Amniotic epithelial cell (primary cell): ENCODE measurements around the gene ERMAP.
"Not testable (repeated sequence)": the region's sequence is repeated elsewhere in the genome, so short reads cannot be mapped to it uniquely, and the experiment has no call there.

Experiments used
- DNase-seq: peaks from one replicate; pipeline ENCODE4 v3.0.0-alpha.2; 2010; ENCODE audit warnings: low read depth

ERMAP gene

DNA sequence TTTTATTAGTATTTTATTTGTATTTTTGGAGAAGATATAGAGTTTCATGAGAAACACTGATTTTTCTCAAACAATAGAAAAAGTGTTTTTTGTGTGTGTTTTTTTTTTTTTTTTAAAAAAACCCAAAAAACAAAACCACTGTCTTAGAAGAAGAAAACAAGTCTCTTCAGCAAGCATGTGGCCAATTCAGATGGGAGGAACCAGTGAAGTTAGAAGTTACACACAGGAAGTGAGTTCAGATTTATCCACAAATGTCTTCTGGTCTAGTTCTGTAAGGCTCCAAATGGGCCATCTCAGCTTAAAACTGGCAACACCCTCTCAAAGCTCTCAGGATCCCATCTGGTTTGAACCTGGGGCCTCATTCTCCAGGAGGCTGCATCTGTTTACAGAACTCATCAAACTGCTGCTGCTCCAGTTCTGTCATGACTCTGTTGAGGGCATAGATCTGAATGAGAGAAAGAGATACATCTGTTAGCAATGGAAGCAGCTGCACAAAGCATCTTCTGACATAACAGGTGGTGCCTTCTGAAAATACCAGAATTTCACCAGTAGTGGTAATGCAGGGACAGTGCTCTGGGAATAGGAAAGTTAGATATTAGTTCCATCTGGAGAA is 9.8 kb upstream of the ERMAP start:
- DNase-seq, result no peak

- DNase-seq, result not testable (repeated sequence)
Observed at GRCh38 chr1:42814815-42815214, 2.1 kb upstream of the ERMAP start.

DNA sequence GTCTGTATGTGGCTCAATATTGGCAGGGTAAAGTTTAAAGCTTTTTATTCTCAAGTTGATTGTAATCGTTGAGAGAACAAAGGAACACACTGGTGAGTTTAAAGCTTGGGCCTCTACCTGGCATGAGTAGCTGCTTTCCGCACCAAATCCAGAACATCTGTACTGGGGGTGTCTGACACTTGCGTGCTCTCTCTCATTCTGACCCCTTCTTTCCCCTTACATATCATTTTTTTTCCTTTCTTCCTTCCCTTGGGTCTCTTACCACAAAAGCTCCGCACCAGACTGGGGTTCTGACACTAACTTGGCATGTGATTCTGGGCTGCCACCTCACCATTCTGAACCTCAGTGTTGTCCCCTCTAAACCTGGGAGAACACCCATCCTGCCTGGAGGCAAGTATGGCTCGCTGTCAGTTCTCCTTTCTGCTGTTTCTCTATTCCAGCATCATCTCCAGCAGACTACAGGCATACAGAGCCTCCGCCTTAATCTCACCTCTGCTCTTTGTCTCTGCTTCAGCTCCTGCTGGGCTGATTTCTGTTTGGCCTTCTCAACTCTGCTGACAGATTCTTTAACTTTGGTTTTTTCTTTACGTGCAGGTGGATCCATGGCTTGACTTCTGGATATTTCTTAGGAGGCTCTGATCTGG is 859 bp upstream of the ERMAP start:
- peak; percentile 26 for DNase-seq

DNA sequence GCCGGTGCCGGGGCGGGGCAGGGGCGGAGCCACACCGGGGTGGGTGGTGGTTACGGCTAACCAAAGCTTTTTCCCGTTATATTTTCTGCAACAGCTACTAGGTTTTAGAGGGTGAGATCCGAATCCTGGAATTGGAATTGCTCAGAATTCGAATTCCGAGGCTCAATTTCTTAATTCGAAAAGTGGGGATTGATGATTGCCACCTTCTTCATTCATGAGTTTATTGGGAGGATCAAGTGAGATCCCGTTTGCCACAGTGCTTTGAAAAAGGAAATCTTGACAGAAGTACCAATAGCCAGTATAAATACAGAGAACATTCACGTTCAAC is 482 bp downstream of the ERMAP start:
- no peak for DNase-seq

DNA sequence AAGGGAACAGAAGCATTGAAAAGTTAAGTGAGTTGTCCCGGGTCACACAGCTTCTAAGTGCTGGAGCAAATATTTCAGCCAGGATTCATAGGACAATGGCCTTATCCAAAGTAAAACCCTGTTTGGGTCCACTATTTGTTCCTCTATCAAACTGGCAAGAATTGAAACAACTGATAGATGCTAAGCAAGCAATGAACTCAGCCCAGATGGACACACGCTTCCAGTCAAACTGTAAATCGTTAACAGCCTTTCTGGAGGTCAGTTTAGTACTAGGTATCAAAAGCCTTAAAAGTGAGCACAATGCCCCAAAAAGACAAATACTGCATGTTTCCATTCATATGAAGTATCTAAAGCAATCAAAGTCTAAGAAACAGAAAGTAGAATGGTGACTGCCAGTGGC is 1.1 kb downstream of the ERMAP start:
- no peak for DNase-seq

DNA sequence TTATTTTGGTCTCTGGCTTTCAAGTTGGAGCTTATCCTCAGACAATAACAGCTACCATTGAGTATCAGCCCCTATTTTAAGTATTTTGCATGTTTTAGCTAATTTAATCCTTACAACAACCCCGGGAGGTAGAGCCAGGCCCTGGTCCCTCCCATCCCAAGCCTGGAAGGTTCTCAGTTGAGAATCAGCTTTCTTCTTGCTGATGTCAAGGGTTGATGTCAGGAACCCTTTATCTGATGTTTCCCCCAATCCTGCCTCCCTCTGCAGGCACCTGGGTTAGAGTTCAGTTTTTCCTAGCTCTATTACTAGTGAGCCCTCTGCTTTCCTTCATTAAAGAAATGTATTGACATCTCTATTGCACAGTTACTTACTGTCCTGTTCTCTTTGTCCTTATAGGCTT is 3.9 kb downstream of the ERMAP start:
- DNase-seq, result no peak

DNA sequence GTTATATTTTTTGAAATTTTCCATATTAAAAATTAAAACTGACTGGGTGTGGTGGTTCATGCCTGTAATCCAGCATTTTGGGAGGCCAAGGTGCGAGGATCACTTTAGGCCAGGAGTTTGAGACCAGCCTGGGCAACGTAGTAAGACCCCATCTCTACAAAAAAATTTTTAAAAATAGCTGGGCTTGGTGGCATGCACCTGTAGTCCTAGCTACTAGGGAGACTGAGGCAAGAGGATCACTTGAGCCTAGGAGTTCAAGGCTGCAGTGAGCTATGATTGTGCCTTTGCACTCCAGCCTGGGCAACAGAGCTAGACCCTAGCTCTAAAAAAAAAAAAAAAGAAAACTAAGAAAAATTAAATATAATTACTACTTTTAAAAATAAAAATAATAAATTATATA is 4.8 kb downstream of the ERMAP start:
- DNase-seq, result no peak

DNA sequence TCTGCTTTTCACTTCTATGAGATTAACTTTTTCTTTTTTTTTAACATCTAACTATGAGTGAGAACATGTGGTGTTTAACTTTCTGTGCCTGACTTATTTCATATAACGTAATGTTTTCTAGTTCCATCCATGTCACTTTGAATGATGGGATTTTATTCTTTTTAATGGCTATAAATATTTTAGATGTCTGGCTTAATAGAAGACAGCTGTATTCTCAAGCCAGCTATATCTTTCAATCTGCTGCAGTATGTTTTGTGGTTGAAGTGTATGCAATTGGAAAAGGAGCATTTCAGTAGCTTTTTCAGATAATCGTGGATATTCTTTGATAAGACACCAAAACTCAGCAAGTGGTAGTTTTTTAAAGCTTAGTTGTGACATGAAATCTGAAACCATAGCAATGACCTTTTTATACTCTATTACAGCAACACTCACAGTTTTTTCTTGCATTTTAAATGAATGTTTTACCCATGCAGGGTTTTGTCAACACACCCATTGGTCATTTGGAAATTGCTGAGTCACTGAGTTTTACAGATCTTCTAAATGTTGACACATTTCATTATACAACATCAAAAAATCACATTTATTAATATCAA is 6.0 kb downstream of the ERMAP start:
- DNase-seq, result peak; percentile 36

- DNase-seq, result no peak
Observed at GRCh38 chr1:42824481-42825035, 7.6 kb downstream of the ERMAP start.

GRCh38 chr1:42825036-42825851 is 8.3 kb downstream of the ERMAP start:
- no peak for DNase-seq

GRCh38 chr1:42830631-42831030 is 13.7 kb downstream of the ERMAP start:
- DNase-seq, result no peak

DNA sequence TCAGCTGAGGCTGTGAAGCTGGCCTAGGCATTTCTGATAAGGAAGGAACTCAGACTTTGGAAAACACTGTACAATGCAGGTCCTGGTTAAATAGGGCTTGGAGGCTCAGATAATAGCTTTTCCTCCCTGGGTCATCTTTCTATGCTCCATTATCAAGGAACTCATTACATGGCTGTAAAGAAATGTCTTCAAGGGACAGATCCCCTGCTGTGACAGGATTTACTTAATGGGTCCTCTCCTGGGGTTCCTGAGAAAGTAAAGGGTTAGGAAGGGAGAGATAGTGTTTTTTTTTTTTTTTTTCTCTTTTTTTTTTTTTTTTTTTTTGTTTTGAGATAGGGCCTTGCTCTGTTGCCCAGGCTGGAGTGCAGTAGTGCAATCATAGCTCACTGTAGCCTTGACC is 14.4 kb downstream of the ERMAP start:
- DNase-seq, result no peak

- DNase-seq, result no peak
Observed at GRCh38 chr1:42832641-42833240, 15.8 kb downstream of the ERMAP start.

- no peak for DNase-seq
Observed at GRCh38 chr1:42833981-42834380, 17.1 kb downstream of the ERMAP start.

DNA sequence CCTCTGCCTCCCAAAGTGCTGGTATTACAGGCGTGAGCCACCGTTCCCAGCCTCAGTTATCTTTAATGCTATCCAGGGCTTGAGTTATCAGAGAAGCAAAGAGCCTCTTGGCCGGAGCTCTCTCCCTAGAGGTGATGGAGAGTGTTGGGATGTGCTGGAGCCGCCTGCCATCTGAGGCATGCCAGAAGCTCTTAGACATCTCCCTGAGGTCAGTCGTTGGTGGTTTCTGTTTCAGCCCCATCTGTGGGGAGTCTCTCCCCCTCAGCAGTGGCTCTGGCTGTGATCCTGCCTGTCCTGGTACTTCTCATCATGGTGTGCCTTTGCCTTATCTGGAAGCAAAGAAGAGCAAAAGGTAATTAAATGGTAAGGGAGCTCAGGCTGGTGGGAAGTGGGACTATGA is 17.9 kb downstream of the ERMAP start:
- no peak for DNase-seq

- no peak for DNase-seq
Observed at GRCh38 chr1:42835422-42835821, 18.5 kb downstream of the ERMAP start.

- no peak for DNase-seq
Observed at GRCh38 chr1:42837709-42838108, 20.8 kb downstream of the ERMAP start.

- DNase-seq, result no peak
Observed at GRCh38 chr1:42838482-42839190, 21.7 kb downstream of the ERMAP start.

GRCh38 chr1:42841010-42841409 is 24.1 kb downstream of the ERMAP start:
- no peak for DNase-seq

- DNase-seq, result no peak
Observed at GRCh38 chr1:42841440-42842147, 24.7 kb downstream of the ERMAP start.

DNA sequence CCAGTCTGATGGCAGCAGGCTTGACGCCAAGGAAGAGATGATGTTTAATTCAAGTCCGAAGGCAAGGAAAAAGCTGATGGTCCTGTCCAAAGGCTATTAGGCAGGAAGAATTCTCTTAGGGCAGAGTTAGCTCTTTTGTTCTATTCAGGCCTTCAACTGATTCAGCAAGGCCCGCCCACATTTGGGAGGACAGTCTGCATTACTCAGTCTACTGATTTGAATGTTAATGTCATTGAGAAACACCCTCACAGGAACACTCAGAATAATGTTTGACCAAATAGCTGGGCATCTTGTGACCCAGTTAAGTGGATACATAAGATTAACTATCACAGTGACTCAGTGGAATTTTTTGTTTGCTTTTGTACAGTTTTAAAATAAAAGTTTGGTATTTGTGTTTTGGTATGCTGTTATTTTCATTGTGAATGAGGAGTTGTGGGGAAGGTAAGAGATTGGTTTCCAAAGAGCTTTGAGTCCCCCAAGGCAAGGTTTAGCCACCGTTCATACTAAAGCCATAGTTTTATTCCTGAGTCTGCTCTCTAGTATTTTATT is 27.7 kb downstream of the ERMAP start:
- DNase-seq, result peak; percentile 62
